ENCODE data around the gene GALNS.
A peak's percentile ranks its signal among the peaks of the same experiment; 100 is the strongest.
"Not testable (repeated sequence)": the region's sequence is repeated elsewhere in the genome, so short reads cannot be mapped to it uniquely, and the experiment has no call there.

The GALNS gene

DNA sequence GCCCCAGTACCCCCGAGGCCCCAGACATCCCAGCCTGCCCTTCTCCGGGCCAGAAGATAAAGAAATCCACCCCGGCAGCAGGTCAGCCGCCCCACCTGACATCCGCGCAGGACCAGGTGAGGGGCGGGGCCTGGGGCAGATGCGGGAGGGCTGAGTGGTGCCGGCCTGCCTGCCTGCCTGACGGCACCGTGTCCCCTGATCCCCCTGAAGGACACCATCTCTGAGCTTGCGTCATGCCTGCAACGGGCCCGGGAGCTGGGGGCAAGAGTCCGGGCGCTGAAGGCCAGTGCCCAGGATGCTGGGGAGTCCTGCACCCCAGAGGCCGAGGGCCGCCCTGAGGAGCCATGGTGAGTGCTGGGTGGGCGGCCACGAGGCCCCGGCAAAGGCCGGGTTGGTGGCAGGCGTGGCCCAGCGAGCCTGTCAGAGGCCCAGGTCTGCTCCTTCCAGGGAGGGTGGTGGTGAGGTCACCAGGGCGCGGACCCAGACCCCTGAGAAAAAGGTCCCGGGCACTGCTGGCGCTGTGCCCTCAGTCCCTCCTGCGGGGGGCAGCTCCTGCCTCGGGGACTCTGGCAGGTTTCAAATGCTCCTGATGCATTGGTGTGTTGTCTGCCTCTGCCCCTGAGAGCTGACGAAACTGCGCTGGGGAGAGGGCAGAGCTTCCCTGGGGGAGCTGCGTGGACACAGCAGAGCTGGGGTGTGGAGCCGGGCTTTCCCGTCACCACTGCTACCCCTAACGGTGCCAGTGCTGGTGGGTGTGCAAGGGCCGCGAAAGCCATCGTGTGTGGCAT, 52.0 kb downstream of the GALNS start:
- DNase-seq (ENCODE audit: low spot score) = peak; percentile 48

DNA sequence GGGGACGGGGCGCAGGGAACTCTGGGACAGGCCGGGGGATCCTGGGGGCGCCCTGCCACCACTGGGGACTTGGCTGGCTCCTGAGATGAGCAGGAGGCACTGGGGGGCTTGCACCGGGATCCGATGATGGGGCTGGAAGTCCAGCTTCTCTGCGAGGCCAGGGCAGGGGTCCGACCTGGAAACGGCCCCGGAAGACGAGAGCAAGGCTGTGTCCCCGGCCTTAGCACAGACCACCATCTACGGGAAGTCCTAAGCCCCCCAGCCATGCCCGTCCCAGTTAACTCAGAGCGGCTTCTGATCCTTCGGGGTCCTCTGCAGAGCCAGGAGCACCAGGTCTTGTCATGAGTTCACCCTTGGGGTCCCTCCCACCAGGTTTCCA, 52.6 kb downstream of the GALNS start:
- DNase-seq (ENCODE audit: low spot score) = no peak

DNA sequence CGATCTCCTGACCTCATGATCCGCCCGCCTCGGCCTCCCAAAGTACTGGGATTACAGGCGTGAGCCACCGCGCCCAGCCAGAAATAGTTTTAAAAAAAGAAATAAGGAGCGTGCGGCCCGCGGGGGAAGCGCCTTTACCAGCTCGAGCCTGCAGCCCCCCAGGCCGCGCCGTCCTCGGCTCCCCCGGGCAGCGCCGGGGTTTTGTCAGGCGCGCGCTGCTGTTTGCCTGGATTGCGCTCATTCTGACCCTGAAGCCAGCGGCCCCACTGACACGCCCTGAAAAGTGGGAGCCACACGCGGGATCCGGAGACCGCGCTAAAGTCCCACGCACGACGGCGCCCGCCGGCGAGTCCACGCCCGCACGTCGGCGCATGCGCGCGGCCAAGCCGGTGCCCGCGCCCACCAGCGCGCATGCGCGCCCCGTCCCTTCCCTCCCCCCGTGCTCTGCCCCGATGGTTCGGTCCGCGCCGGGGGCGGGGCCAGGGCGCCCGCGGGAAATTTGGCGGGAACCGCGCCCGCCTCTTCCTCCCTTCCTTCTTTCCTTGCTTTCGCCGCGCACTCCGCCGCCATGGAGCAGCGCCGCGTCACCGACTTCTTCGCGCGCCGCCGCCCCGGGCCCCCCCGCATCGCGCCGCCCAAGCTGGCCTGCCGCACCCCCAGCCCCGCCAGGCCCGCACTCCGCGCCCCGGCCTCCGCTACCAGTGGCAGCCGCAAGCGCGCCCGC, 53.3 kb downstream of the GALNS start, which contains the start of gene CDT1:
TSS of gene CDT1 (plus strand) at position 526 of the 724 bp plus-strand sequence. CDS start at position 569, 43 bp downstream.
- peak; percentile 83 for DNase-seq (ENCODE audit: low spot score)

DNA sequence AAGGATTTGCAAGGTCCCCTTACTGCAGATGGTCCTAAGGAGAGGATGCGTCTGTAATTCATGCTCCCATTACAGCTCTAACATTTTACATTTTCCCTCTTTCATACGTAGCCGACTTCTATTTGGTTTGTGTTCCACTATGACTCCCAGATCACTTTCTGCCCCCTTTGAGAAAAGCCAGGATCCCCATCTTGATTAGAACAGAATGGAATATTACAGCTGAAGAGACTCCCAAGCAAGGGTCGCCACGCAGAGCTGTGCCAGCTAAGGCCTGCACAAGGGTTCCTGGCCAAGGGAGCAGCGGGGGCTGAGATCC, 56.5 kb downstream of the GALNS start:
- DNase-seq (ENCODE audit: low spot score) = no peak

DNA sequence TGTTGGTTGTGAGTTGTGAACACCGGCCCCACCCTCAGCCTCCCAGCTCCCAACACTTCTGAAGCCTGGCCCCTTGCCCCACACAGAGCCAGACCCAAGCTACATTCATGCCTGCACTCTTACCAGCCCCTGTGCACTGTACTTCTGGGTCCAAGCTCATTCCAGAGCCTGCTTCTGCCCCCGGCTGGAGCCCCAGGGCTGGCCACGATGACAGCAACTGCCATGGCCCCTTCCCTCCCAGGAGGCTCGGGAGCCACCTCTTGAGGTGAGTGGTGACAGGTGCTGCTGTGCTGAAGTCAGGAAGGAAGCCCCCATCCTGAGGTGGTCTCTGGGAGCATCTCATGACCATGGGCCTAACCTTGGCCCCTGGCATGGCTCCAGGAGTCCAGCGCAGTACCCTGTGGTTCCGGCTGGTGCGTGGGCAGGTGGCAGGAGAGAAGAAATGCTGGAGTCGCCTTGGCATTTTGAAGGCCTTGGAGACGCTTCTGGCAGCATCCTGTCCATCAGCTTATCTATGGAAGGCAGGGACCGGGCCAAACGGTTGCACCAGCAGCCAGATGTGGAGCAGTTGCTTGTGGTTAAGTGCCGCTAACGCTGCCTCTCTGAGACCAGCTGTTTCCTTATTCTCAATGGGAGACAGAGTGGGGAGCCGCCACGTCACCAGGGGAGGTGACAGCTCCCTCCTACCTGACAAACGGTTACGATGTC, 57.0 kb downstream of the GALNS start:
- no peak for DNase-seq (ENCODE audit: low spot score)

DNA sequence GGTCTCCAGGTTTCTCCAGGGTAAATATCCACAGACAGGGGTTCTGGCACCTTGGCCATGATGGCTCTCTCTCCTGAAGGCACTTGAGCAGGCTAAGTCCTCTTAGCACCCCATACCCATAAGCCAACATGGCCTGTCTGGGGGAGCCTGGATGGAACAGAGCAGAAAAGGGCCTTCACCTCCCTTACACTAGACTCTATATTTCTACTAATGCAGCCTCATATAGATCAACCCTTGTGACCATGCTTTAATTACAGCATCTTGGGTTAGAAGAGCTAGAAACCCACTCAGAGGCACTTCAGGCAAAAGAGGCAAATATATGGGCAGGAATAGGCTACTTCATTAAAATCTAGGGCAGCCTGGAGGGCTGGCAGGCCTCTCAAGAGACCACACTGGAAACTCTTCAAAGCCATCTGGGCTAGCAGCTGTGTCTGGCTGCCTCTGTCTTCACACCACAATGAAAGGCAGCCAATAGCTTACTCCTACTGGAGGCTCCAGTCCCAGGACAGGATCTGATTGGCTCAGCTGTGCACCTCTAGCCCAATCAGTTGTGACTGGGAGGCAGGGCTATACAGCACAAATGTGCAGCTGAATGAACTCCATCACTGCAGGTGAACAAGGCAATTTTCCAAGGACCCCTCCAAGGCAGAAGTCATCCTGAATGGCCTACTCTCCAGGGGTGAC, 57.8 kb downstream of the GALNS start:
- DNase-seq (ENCODE audit: low spot score) = no peak

DNA sequence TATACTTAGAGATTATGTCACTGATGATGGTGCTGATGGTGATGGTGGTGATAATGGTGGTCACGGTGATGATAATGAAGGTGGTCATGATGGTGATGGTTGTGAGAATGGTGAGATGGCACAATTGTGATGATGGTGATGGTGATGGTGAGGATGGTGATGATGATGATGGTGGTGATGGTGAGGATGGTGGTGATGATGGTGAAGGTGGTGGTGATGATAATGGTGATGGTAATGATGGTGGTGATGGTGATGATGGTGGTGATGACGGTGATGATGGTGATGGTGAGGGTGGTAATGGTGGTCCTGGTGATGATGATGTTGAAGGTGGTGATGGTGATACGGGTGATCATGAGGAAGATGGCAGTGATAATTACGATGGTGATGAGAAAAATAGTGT, 58.7 kb downstream of the GALNS start:
- no peak for DNase-seq (ENCODE audit: low spot score)

DNA sequence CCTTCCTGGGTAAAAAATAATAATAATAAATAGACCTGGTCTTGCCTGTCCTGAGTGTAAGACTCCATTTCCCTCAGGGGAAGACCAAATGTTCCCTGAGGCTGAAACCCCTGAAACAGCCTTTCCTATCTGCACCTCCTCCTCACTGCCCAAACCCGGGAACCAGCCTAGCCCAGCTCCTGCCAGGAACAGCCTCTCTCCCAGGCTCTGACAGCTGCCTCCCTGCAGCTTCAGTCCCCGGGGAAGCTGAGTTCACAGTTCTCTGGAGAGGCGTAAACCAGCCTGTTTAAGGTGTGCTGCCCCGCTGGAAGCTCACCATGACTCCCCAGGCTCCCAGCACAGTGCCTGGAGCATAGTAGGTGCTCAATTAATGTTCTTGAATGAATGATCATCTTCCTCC, 60.5 kb downstream of the GALNS start:
- DNase-seq (ENCODE audit: low spot score) = no peak

DNA sequence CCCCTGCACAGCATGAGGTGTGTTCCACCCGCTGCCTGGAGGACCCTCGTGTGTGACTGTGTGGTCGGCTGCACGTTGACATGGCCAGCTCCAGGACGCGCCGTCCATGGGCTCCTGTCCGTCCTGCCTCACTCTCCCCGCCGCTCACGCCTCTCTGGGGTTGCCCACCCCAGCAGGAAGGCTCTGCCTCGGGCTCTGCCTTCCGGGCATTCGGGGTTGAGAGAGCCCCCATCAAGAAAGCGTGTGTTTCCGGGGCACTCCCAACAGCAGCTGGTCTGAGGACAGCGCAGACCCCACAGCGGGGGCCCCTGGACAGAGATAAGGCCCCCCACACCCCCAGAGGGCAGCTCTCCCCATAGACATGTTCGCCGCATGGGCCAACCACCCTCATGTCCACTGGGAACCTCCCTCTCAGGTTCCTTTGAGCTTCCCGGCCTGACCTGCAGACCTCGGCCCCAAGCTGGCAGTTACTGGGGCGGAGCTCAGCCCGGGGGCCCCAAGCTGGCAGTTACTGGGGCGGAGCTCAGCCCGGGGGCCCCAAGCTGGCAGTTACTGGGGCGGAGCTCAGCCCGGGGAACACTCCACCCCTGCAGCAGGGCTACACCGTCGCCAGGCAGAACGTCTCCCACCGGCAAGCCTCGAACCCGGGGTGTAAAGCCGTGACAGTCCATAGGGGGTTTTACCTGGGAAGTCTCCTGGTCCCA, 63.3 kb downstream of the GALNS start:
- DNase-seq (ENCODE audit: low spot score) = no peak

DNA sequence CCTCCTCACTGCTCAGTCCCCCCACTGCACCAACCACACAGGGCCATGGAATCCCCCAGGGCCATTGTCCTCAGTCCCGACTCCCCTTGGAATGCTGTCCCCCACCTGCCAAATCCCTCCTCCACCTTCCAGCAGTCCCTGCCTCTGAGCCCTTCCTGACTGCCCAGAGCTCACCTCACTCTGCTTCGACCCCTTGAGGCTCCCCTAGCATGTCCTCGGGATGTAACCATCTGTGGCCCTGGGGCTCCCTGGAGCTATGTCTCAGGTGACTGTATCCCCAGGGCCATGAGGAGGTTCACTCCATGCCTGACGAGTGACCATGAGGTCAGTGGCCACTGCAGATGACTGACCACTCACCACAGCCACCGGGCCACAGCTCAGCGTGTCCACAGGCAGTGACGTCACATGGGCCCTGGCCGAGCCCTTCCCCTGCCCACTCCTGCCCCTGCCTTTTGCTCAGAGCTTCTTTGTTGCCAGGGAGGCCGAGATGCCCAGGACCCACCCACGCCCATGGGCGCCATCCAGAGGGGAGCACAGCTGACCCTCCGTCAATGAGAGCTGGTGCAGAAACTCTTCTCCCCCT, 64.0 kb downstream of the GALNS start:
- no peak for DNase-seq (ENCODE audit: low spot score)

DNA sequence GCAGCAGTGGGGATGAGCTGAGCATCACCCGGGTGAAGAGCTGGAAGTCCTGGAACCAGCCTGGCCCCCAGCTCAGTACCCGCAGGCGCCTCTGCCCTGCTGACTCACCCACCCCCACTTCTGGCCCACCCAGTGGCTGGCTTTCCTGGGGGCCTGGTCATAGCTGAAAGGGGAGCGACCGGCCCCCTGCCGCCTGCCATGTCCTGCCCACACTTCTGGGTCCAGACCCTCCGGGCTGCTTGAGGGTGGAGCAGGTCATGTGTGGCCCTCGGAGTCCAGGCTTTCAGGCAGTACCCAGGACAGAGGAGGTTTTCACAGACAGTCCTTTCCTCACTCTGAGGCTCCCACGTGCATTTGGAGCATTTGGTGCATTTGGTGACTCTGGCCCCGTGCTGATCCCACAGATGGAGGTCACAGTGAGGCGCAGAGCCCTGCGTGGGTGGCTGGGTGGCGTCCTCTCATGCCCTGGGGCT, 64.6 kb downstream of the GALNS start:
- DNase-seq (ENCODE audit: low spot score) = no peak

DNA sequence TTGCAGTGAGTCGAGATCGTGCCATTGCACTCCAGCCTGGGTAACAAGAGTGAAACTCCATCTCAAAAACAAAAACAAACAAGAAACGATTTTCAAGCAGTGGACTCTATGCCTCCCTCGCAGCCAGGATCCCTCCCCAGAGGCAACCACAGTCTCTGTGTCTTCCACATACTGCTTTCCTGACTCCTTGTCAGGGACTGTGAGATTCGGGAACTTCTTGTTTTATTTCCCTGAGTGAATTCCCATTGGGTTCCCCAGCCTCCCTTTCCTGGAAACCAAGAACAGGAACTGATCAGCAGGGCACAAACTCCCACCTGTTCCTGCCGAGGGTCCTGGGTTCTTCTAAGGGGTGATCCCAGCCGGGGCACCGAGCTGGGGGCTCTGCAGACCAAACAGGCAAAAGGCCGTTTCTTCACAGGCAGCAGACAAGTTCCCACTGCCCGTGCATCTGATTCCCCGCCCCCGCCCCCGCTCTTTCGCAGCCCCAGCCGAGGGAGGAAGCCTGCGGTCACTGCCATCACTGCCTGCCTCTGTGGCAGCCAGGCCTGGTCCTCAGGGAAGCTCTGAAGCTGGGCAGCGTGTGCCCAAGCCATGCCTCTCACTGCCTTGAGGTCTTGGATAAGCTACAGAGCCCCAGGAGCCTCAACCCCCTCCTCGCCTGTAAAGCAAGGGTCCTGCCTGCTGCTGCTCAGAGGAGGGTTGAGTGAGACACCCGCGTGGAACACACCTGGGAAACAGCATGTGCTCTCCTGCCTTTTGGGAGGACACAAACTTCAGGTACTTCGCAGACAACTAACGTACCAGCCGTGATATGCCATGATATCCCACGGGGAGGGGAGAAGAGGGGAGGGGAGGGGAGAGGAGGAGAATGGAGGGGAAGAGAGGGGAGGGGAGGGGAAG, 66.2 kb downstream of the GALNS start:
- DNase-seq (ENCODE audit: low spot score) = no peak

DNA sequence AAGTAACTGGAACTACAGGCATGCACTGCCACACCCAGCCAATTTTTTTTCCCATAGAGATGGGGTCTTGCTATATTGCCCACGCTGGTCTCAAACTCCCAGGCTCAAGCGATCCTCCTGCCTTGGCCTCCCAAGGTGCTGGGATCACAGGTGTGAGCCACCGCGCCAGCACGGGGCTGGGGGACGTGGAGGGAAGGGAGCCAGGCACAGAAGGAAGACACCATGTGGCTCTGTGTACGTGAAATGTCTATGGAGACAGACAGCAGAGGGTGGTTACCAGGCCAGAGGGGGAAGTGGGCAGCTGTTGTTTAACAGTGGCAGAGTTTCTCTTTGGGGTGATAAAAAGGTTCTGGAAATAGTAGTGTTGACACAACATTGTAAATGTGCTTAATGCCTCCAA, 67.2 kb downstream of the GALNS start:
- DNase-seq (ENCODE audit: low spot score) = no peak

DNA sequence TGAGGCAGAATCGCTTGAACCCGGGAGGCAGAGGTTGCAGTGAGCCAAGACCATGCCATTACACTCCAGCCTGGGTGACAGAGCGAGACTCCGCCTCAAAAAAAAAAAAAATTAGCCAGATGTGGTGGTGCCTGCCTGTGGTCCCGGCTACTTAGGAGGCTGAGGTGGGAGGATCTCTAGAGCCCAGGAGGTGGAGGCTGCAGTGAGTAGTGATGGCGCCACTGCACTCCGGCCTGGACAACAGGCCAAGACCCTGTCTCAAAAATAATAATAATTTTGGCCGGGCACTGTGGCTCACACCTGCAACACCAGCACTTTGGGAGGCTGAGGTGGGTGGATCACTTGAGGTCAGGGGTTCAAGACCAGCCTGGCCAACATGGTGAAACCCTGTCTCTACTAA, 68.0 kb downstream of the GALNS start:
- DNase-seq (ENCODE audit: low spot score) = not testable (repeated sequence)

DNA sequence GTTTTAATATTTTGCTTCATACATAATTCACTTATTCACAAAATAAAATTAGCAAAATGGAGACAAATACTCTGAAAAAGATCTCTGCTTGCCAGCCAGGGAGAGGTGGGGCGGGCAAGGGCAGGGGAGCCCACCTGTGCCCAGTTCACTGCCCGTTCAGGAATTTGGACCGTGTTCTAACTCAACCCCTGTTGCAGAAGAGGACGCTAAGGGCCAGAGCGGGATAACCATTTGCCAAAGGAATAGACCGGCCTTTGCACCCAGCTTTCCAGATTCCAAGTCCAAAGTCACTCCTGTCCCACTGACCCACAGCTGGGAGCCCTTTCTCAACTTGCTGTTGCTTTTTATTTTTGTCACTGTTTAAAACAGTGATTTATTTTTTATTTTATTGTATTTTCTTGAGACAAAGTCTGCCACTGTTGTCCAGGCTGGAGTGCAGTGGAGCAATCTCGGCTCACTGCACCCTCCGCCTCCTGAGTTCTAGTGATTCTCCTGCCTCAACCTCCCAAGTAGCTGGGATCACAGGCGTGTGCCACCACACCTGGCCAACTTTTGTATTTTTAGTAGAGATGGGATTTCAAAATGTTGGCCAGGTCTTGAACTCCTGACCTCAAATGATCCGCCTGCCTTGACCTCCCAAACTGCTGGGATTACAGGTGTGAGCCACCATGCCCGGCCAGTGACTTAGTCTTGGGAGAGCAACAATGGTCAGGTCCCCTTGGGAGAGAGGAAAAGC, 69.0 kb downstream of the GALNS start:
- no peak for DNase-seq (ENCODE audit: low spot score)

DNA sequence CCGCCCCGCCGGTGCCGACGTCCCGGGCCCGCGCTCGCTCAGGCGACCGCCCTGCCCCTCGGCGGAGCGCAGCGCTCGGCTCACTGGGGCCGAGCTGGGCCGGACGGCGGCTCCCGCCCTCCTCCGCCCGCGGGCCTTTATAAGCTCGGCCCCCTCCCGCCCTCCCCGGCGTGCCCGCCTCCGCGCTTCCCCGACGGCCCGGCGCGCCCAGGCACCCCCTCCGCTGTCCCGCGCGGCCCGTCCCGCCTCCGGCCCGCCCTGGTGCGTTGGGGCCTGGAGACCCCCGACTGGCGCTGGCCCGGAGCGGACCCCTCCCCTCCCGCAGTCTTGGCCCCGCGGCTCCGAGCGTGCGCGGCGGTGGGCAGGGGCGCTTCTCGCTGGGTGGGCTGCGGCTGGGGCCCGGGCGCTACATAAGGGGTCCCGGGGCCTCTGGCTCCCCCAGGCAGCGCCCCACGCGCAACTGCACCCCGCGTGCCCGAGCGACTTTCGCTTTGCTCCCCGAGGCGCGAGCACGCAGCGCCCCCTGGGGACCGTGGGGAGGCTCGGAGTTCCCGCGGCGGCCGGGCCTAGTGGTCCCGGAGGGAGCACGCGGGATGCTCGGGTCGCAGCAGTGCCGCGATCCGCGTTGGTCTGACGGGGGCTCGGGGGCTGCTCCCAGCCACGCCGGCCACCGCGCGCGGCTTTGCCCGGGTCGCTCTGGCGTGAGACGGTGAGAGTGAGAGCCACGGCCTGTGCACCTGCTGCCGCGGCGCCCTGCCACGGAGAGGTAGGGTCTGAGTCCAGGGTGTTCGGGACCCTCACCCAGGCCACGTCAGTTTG, 71.4 kb downstream of the GALNS start, which contains the start of gene PIEZO1:
TSS of gene PIEZO1 (minus strand) at position 115 of the 819 bp plus-strand sequence. CDS start 256 bp downstream, outside the sequence.
- peak; percentile 68 for DNase-seq (ENCODE audit: low spot score)

DNA sequence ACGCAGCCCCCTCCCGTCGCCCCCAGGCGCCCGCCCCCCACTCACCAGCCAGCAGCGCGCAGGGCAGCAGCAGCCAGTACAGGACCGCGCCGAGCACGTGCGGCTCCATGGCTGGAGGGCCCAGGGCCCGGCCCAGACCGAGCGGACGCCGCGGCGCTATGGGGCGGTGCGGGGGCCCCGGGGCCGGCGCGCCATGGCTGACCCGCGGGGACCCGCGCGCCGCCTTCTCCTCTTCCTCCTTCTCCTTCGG, 72.0 kb downstream of the GALNS start:
- no peak for DNase-seq (ENCODE audit: low spot score)

DNA sequence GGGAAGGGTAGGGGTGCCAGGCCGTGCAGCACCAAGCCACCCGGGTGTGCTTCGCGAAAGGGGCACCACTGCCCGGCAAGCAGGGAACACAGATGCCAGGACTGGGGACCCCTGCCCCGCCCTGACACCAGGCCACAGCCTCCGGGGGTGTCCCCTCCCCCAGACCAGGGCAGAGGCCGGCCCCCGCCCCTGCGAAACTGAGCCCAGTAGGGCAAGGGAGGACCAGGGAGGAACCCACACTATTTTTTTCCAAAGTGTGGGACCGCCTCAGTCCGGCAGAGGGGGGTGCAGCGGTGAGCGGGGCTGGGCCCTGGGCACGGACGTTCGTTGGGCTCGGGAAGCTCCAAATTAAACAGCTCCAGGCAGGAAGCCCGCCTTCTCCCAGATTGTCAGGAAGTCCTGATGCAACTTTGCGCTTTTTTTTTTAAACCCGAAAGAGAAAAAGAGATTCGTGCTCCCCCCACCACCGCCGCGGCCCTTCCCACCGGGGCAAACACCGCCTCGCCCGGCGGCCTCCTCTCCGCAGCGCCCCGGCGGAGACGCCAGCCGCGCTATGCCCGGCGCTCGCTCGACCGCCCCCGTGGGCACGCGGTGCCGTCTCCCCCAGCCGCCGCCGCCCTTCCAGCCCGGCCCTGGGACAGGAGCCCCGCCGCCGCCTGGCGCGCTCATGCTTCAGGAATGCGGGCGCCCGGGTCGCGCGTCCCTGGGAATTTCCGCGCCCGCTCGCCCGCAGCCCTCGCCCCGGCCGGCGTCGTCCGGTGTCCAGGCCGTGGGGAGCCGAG, 72.5 kb downstream of the GALNS start:
- DNase-seq (ENCODE audit: low spot score) = peak; percentile 77
